ENCODE results near the gene CNNM4. TPM values are rescaled to one million over a fixed set of nuclear protein-coding genes. Genes with fewer than 3 reads are reported as not detected.

Gene CNNM4
- polyA plus RNA-seq, 1 of the 3 experiments (the other 2 are of a cell fraction), result 5.5 TPM

DNA sequence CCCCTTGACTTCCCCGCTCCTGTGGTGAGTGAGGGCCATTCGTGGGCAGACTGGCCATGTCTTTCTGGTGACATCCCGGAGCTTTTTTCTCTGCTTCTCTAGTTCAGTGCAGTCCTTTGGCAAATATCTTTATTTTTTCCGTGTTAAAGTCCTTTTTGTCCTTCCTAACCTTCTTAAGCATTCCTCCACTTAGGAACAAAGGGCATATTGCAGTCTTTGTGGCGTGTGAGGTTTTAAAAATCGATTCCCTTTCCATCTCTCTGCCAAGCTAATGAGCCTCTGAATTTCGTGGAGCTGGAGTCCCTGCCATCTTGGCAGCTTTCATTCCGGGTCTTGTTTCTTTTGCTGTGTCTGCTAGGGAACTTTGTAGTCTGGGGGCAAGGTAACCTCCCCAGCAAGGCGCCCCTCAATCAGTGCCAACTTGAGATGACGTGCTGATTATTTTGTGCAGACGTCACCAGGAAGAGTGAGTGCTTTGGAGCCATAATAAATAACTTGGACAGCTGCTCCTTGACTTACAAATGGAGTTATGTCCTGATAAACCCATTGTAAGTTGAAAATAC is 60.5 kb downstream of the CNNM4 start:
- no peak overlapping the region for H3K9ac ChIP-seq
- no peak overlapping the region for H3K27ac ChIP-seq (ENCODE audit: low read depth in 2 of 2, low read length in 1 of 2)
- TF ChIP-seq FOXM1 (IDR thresholded peaks at IDR 0.05; ENCODE audit: low read depth), result no peak
- no peak for TF ChIP-seq GATA2 (CRISPR knock-in tag; IDR thresholded peaks at IDR 0.05)
- TF ChIP-seq ELF1 (IDR thresholded peaks at IDR 0.05), result no peak
- no peak for TF ChIP-seq MXI1 (IDR thresholded peaks at IDR 0.05; ENCODE audit: low read depth, low read length)
- no peak for TF ChIP-seq EP300 (IDR thresholded peaks at IDR 0.05; ENCODE audit: borderline replicate concordance in 1 of 2, low read depth in 1 of 2, low read length in 1 of 2)
- TF ChIP-seq TAF1 (IDR thresholded peaks at IDR 0.05; ENCODE audit: borderline replicate concordance, low read depth, low read length), result no peak
- no peak for TF ChIP-seq YY1 (IDR thresholded peaks at IDR 0.05; ENCODE audit: low read depth)
- TF ChIP-seq, protein P1, sequence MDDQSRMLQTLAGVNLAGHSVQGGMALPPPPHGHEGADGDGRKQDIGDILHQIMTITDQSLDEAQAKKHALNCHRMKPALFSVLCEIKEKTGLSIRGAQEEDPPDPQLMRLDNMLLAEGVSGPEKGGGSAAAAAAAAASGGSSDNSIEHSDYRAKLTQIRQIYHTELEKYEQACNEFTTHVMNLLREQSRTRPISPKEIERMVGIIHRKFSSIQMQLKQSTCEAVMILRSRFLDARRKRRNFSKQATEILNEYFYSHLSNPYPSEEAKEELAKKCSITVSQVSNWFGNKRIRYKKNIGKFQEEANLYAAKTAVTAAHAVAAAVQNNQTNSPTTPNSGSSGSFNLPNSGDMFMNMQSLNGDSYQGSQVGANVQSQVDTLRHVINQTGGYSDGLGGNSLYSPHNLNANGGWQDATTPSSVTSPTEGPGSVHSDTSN (IDR thresholded peaks at IDR 0.05), result no peak
- TF ChIP-seq TCF12 (IDR thresholded peaks at IDR 0.05), result no peak
- no peak for TF ChIP-seq CHD2 (IDR thresholded peaks at IDR 0.05; ENCODE audit: low read length, partially characterized antibody)
- TF ChIP-seq MAX (IDR thresholded peaks at IDR 0.05; ENCODE audit: low read depth), result no peak
- no peak for TF ChIP-seq REST (IDR thresholded peaks at IDR 0.05; ENCODE audit: low read depth, low read length)
- TF ChIP-seq ZBTB33 (IDR thresholded peaks at IDR 0.05; ENCODE audit: borderline replicate concordance, low read depth), result no peak
- TF ChIP-seq MEF2A (IDR thresholded peaks at IDR 0.05; ENCODE audit: borderline replicate concordance, low read depth), result no peak
- TF ChIP-seq USF1 (IDR thresholded peaks at IDR 0.05; ENCODE audit: borderline replicate concordance, low read depth), result no peak
- no peak for TF ChIP-seq EZH2phosphoT487 (IDR thresholded peaks at IDR 0.05; ENCODE audit: borderline replicate concordance, low read depth)
- TF ChIP-seq NRF1 (IDR thresholded peaks at IDR 0.05; ENCODE audit: low read depth, low read length), result no peak
- WGBS (ENCODE audit: low lambda C conversion rate), result 94% methylated on average over 10 of the region's 11 CpGs
- ChIA-PET CTCF (interaction anchor here (1.3 to 5.6 kb wide), 3 partner anchors 21 to 132 kb away, joined by 3 to 35 read pairs (median 13); partner anchors contain the start of gene ANKRD39), POLR2A (no interaction called here)
- H4K20me1 ChIP-seq (ENCODE audit: insufficient read depth), result peaks cover 31% of the 10 kb centered on the region
- peaks cover 0 to 4% of the 10 kb centered on the region in 2 experiments for H3K36me3 ChIP-seq (replicated peaks in 1 of 2; ENCODE audit: control insufficient read depth in 1 of 2, insufficient read depth in 2 of 2, low read length in 1 of 2)
- H3K9me3 ChIP-seq, result no peaks in the 10 kb centered on the region
- no peaks in the 10 kb centered on the region for H3K27me3 ChIP-seq (ENCODE audit: insufficient read depth)
- H3K4me1 ChIP-seq (ENCODE audit: control insufficient read depth in 1 of 2, insufficient read depth in 2 of 2, low read depth in 1 of 2, low read length in 1 of 2), result peaks cover 5 to 47% of the 10 kb centered on the region in 2 experiments; a peak in 2 of 4 replicates
- no peak overlapping the region for H2AFZ ChIP-seq (ENCODE audit: low read depth)
- no peak overlapping the region for H3K4me2 ChIP-seq
- peaks cover 7% of the 10 kb centered on the region; the same call in 1 of the 2 replicates for H3K79me2 ChIP-seq (ENCODE audit: insufficient read depth)
- DNase-seq, result no peak
- H3K9me2 ChIP-seq, result no peaks in the 10 kb centered on the region
- peaks cover 7% of the 10 kb centered on the region for H3F3A ChIP-seq (replicated peaks; ENCODE audit: insufficient read depth)
- no peak overlapping the region for H3K4me3 ChIP-seq (ENCODE audit: low read depth in 2 of 2, low read length in 1 of 2)
